Testis (tissue), 2 donors: Measurements from ENCODE around the gene SDK1.
A peak's percentile ranks its signal among the peaks of the same experiment; 100 is the strongest.

Experiments used
- CTCF ChIP-seq, 3 experiments: fragments of 450-650 bp in 2 of 3; fragments of 200-600 bp in 1 of 3; sonication (generic) in 1 of 3; IDR thresholded peaks; one replicate each; pipeline ENCODE4 v1.5.1; 2016 to 2019; ENCODE audit warnings: antibody characterized with exemption in 3 of 3, mild to moderate bottlenecking in 2 of 3, moderate library complexity in 1 of 3
- POLR2A ChIP-seq: fragments of 450-650 bp; IDR thresholded peaks from one replicate; pipeline ENCODE4 v1.6.1; 2017; ENCODE audit warnings: antibody characterized with exemption, mild to moderate bottlenecking, moderate library complexity

GRCh38 chr7:4103352-4104091 is 802.5 kb downstream of the SDK1 start:
- TF ChIP-seq POLR2A (no peak), CTCF (IDR thresholded peaks at IDR 0.05) (peak in 1 of 3 experiments; percentile 34)
